Cardiac fibroblast (primary cell): ENCODE measurements around the gene SLC17A2.
A peak's percentile ranks its signal among the peaks of the same experiment; 100 is the strongest.

ENCODE experiments used
- DNase-seq, 2 donors: peaks; one replicate each; pipeline versions ENCODE4 v3.0.0 to v3.0.0-alpha.2; 2010; ENCODE audit warnings: low read depth in 2 of 2
- H3K4me3 ChIP-seq, 2 donors: replicated peaks in 1 of 2; 1 replicate in 1 of 2; 2 replicates in 1 of 2; pipeline ENCODE4 v1.5.1; 2011; ENCODE audit warnings: low read depth in 2 of 2, low read length in 2 of 2, mild to moderate bottlenecking in 2 of 2, moderate library complexity in 1 of 2
- CTCF ChIP-seq: IDR thresholded peaks from one replicate; pipeline ENCODE4 v1.5.1; 2011; ENCODE audit warnings: low read depth, mild to moderate bottlenecking, low read length, inconsistent platforms

SLC17A2 gene

GRCh38 chr6:25875926-25876602 lies 54.4 kb downstream of the SLC17A2 start:
- DNase-seq = no peak
- no peak for TF ChIP-seq CTCF
- no peak overlapping the region for H3K4me3 ChIP-seq

GRCh38 chr6:25875563-25875905 lies 55.0 kb downstream of the SLC17A2 start:
- no peak for TF ChIP-seq CTCF
- H3K4me3 ChIP-seq = no peak overlapping the region
- DNase-seq = no peak

GRCh38 chr6:25874822-25875562 lies 55.5 kb downstream of the SLC17A2 start:
- peak in 1 of 2 donors; percentile 16 for DNase-seq
- no peak overlapping the region for H3K4me3 ChIP-seq
- TF ChIP-seq CTCF = no peak

GRCh38 chr6:25874118-25874517 lies 56.4 kb downstream of the SLC17A2 start, which contains the start of gene SLC17A3:
SLC17A3 (minus strand) TSS chr6:25874243; CDS start chr6:25868387, 5,856 bp downstream.
- H3K4me3 ChIP-seq = no peak within 1 kb of the TSS
- no peak for TF ChIP-seq CTCF
- DNase-seq = no peak

- no peak for TF ChIP-seq CTCF
- H3K4me3 ChIP-seq = no peak overlapping the region
- no peak for DNase-seq
These were observed 57.7 kb downstream of the SLC17A2 start for GRCh38 chr6:25872814-25873213.

GRCh38 chr6:25869840-25870239 lies 60.7 kb downstream of the SLC17A2 start:
- H3K4me3 ChIP-seq = no peak overlapping the region
- DNase-seq = no peak
- no peak for TF ChIP-seq CTCF
